ENCODE data around the gene BTBD9. TPM values are rescaled to one million over a fixed set of nuclear protein-coding genes. Genes with fewer than 3 reads are reported as not detected.

The BTBD9 gene
- total RNA-seq, 1 experiment from 2014 or later = 8.9 TPM

DNA sequence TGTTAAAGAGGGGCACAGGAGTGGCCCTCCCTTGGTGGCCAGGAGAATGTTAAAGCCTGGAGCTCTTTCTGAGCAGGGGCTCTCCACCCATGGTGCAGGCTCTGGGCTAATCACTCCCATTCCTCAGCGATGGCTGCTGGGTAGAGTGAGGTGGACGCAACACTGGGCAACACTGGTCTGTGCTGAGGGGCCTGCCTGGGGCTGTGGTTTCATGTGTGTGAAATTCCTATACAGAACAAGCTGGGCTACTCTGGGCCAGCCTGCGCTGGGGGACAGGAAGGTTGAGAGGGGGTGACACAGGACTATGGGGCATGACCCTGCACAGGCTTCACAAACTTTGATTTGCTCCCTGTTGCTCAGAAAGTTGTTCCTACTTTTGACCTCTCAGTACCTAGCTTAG lies 427.6 kb downstream of the BTBD9 start:
- Mint-ChIP-seq H3K4me3 (no peak overlapping the region), H3K9me3 (no peaks in the 10 kb centered on the region), H3K27me3 (ENCODE audit: low read depth) (no peaks in the 10 kb centered on the region), H3K27ac (peak overlapping the region in 2 of 3 experiments; percentile 62 to 90; a peak in 3 of 7 replicates), H3K4me1 (peaks cover 49 to 53% of the 10 kb centered on the region in 2 experiments), H3K36me3 (ENCODE audit: insufficient read depth in 1 of 3, low read depth in 3 of 3) (no peaks in the 10 kb centered on the region)
- H3K79me1 ChIP-seq (ENCODE audit: insufficient read depth, low read depth, low read length, poor library complexity, severe bottlenecking) = no peaks in the 10 kb centered on the region
- H3K56ac ChIP-seq (ENCODE audit: insufficient read length, low read depth, low read length) = no peak overlapping the region
- H3K27me3 ChIP-seq (ENCODE audit: insufficient read depth, low read length) = no peaks in the 10 kb centered on the region
- no peaks in the 10 kb centered on the region for H3K79me2 ChIP-seq (ENCODE audit: insufficient read depth, low read length)
- H3K23ac ChIP-seq (ENCODE audit: insufficient read length, low read depth, low read length) = no peak overlapping the region
- no peak overlapping the region for H3K4me2 ChIP-seq (ENCODE audit: insufficient read depth, insufficient read length, low read length)
- no peak overlapping the region for H2AFZ ChIP-seq (ENCODE audit: low read length)
- H4K20me1 ChIP-seq (ENCODE audit: control insufficient read depth, insufficient read depth, insufficient read length) = no peaks in the 10 kb centered on the region
- H4K5ac ChIP-seq (ENCODE audit: insufficient read length, low read depth, low read length) = no peak overlapping the region
- no peak overlapping the region for H3K18ac ChIP-seq (ENCODE audit: insufficient read length, low read depth, low read length)
- no peak overlapping the region for H3K9ac ChIP-seq (ENCODE audit: extremely low read depth, insufficient read length, low read length)
- H2BK5ac ChIP-seq (ENCODE audit: insufficient read length, low read length) = no peak overlapping the region
- TF ChIP-seq, protein P1, sequence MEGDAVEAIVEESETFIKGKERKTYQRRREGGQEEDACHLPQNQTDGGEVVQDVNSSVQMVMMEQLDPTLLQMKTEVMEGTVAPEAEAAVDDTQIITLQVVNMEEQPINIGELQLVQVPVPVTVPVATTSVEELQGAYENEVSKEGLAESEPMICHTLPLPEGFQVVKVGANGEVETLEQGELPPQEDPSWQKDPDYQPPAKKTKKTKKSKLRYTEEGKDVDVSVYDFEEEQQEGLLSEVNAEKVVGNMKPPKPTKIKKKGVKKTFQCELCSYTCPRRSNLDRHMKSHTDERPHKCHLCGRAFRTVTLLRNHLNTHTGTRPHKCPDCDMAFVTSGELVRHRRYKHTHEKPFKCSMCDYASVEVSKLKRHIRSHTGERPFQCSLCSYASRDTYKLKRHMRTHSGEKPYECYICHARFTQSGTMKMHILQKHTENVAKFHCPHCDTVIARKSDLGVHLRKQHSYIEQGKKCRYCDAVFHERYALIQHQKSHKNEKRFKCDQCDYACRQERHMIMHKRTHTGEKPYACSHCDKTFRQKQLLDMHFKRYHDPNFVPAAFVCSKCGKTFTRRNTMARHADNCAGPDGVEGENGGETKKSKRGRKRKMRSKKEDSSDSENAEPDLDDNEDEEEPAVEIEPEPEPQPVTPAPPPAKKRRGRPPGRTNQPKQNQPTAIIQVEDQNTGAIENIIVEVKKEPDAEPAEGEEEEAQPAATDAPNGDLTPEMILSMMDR (conservative IDR thresholded peaks at IDR 0.05) = no peak
- no peak overlapping the region for H2BK20ac ChIP-seq (ENCODE audit: low read depth, low read length, poor library complexity, severe bottlenecking)
- no peaks in the 10 kb centered on the region for H3K23me2 ChIP-seq (ENCODE audit: insufficient read length, low read depth, low read length, poor library complexity, severe bottlenecking)
- no peak overlapping the region for H2BK15ac ChIP-seq (ENCODE audit: low read depth, low read length)
- no peak overlapping the region for H4K91ac ChIP-seq (ENCODE audit: insufficient read length, low read depth, low read length)
- H3T11ph ChIP-seq (ENCODE audit: low read length) = no peak overlapping the region
- no peak for DNase-seq
- H2AK5ac ChIP-seq (ENCODE audit: insufficient read length, low read length) = no peak overlapping the region
- H3K4ac ChIP-seq (ENCODE audit: low read depth, low read length) = no peak overlapping the region
- H3K14ac ChIP-seq (ENCODE audit: insufficient read depth, low read length) = no peak overlapping the region
- no peak overlapping the region for H2BK12ac ChIP-seq (ENCODE audit: insufficient read length, low read depth, low read length)
- H4K8ac ChIP-seq (replicated peaks; ENCODE audit: insufficient read length, low read depth, low read length) = no peak overlapping the region
- H3K27ac ChIP-seq (ENCODE audit: insufficient read length, low read depth, low read length) = no peak overlapping the region
- no peak overlapping the region for H2BK120ac ChIP-seq (ENCODE audit: low read depth, low read length, poor library complexity, severe bottlenecking)
- no CpG with 5 or more reads among the region's 3 CpGs for WGBS (ENCODE audit: extremely low coverage, insufficient read length, low lambda C conversion rate)
- peaks cover 10% of the 10 kb centered on the region; the same call in 1 of the 2 replicates for H3K4me1 ChIP-seq (ENCODE audit: insufficient read depth, low read length)
- no peaks in the 10 kb centered on the region for H3K9me3 ChIP-seq (ENCODE audit: control insufficient read depth, low read depth, low read length)

All from H9 (cell line).